HG03571 (cell line): ENCODE data around the gene C10orf90.

Source experiments
- ATAC-seq: cut with Tn5 transposase; IDR thresholded peaks from one replicate; pipeline ENCODE4 v1.9.1; 2021; ENCODE audit not compliant: unreplicated experiment

Gene C10orf90

DNA sequence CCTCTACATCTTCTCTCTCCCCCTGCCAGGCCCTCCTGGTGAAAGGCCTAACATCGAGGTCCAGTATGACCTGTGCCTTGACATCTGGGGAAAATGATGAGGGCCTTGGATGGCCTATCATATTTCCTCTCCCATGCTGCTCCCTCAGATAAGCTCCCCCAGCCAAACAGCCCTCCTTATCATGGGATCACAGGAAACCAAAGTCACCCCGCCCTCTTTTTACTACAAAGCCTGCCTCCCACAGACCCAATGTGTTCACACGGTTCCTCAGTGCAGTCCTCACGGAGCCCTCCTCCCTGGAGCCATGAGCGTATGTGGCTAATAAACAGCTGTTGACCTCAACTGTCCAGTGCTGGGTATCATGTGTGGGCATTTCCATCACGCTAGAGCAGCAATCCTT, 32.0 kb downstream of the C10orf90 start:
- no peak for ATAC-seq

DNA sequence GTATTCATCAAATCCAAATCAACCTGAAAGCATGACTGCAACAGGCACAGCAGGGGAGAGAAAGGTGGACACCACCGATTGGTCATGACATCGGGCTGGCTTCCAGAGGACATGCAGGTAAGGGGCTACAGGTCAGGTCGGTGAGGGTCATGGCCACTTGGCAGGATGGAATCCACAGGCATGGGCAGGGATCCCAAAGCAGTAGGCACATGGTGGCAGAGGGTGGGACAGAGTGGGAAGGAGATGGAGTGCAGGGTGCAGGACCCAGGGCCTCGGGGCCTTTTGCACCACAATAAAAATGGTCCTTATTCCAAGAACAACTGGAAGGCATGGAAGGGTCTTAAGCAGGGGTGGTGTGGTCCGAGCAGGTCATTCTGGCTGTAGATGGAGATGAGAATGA, 33.0 kb downstream of the C10orf90 start:
- ATAC-seq = no peak

DNA sequence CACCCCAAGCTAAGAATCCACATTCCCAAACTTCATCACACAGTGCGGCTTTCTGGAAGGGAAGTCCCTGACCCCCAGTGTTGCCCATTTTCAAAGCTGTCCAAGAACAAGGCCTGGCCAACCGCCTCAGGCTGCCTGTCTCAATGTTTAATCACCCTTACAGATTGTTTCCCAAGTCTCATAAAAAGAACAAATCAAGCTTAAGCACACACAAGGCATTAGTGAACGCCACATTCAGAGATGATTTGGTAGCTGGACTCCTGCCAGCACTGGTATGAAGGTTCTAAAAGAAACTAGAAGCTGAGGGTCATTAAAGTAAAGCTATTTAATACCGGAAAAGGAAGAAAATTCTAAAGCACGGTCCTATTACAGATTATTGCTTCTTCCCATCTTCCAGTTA, 35.6 kb downstream of the C10orf90 start:
- ATAC-seq = no peak

DNA sequence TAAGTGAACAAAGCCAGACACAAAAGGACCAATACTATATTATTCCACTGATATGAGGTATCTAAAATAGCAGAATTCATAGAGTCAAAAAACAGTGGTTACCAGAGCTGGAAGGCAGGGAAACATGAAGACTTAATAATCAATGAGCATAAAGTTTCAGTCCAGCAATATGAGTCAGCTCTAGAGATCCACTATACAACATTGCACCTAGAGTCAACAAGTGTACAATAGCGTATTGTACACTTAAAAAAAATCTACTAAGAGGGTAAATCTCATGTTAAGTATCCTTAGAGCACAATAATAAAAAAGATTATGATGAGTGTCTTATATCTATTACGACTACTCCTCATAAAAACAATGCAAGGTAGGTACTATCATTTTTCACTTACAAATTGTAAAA, 36.1 kb downstream of the C10orf90 start:
- no peak for ATAC-seq

DNA sequence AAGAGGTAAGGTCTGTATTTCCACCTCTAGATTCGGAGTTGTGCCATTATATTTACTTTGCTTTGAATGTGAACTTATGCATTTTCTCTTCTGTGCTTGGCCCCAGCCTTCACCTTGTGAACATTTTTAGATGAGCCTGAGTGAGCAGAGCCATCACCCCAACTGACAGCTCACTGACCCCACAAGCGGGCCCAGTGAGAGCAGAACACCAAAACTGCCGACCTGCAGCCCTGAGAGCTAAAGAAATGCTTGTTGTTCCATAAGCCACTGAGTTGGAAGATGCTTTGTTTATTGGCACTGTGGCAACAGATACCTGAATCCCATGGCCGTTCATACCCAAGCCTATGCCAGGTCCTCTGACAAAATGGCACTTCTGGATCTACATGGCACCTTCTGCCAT, 37.8 kb downstream of the C10orf90 start:
- no peak for ATAC-seq

DNA sequence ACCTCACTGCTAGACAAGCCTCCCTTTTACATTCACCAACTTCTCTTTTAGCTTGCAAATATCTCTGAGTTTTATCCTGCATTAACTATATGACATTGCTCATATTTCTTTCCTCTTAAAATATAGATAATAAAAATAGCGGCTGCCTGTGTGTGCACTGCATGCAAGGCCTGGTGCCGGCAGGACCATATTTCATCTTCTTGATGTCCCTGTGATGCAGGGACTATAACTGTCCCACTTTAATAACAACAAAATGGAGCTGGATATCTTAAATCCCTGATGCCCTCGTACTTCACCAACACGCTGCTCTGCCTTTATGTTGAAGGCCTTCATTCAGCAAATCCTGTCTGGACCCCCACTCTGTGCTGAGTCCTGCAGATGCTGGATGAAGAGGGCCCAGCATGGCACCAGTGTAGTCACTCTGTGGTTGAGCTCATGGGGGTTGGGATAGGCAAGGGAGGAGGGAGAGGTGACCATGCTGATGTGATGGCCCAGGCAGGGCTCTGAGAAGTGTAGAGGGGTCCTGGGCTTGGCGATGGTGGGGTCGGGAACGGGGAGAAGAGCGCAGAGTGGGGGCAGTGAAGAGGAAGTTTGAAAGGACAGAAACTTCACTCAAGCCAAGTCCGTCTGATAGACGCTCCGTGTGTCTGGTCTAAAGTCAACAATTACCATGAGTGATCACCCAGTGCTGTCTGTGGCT, 40.4 kb downstream of the C10orf90 start:
- no peak for ATAC-seq

DNA sequence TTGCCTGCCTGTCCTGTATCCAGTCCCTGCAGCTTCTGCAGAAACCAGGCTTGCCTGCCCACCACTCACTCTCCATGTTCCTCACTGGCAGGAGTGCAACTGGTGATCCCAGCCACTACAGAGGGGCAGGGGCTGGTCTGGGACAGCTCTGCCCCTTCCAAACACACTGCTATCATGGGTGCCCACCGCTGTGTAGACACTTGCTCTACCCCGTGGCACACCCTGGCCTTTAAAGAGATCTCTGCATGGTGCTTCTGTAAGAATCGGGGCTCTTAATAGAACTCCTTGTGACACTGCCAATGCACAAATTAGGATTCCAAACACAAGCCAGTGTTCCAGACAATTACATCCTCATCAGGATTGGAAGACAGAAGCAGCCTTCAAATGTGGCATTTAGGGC, 41.7 kb downstream of the C10orf90 start:
- no peak for ATAC-seq

DNA sequence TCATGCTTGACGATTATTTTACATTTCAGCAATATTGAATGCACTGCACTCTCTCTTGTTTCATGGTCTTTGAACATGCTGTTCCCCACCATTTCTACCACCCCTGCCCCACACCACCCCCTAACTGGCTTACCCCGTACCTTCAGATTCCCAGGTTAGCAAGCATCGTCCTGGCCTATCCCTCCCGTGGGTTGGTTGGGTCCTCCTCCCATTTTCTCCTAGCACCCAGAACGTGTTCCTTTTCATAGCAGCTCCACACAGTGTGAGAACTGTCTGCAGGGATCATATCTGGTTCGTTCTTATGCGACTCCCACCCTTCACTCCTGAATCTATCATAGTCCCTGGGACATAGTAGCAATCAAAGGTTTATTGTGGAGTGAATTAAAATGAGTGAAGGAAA, 48.6 kb downstream of the C10orf90 start:
- ATAC-seq = no peak

DNA sequence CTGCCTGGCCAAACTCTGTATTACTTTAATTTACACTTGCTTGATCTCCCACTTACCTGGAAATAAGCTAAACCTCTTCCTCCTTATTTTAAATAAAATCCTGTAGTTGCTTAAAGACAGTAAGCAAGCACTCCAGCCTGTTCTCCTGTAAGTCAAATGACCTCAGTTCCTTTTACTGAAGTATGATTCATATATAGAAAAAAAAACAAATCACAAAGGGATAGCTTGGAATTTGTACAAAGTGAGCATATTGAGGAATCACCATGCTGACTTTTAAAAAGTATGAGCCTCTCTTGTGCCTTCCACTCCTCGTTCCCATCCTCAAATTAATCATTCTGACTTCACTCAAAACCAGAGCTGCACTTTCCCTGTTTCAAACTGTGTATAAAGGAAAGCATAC, 52.0 kb downstream of the C10orf90 start:
- ATAC-seq = no peak

DNA sequence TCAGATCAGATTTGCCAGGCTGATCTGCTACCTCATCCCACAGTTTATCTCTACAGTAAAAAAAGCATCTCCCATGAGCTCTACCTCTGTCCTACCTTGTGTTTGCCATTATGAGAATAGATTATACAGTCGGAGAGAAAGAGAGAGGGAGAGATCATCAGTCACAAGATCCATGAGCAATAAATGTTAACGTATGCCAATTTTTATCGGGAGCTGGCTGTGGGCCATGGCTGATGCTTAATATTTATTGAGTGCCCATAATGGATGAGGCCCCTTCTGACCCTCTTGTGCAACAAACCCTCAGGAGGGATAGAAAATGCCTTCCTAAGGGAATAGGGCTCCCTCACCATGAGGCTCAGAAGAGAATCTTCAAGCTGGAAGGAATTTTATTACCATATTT, 52.8 kb downstream of the C10orf90 start:
- no peak for ATAC-seq

DNA sequence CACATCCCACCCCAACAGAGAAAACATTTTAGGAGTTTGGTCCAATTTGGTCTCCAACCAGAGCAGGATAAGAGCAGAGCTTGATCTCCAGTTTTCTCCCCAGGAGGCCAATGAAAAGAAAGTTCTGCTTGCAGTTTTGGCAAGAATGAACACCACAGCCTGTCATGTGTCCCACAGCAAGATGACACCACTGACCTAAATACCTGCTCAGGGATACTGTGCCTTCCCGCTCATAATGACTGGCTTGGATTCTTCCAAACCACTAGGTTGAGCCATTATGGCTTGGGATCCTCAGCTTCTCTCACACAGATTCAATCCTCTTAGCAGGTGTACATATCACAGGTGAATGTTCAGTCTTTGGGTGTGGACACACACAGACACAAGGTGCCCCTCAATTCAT, 53.3 kb downstream of the C10orf90 start:
- no peak for ATAC-seq

DNA sequence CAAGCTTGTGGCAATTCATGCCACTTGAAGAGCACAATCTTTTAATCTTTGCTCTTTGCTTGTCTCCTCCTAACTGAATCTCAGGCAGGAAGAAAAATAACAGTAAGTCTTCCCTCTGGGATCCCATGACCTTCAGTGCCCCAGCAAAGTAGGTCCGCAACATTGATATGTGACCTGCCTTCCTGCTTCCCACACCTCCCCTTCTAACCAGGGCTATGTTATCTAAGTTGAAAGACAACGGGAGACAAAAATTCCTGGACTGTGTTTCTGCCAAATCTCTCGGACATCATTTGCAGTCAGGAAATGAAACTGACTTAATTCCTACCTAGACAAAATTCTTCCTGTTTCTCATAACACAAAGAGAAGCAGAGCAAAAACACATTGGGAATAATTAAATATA, 53.8 kb downstream of the C10orf90 start:
- ATAC-seq = no peak

DNA sequence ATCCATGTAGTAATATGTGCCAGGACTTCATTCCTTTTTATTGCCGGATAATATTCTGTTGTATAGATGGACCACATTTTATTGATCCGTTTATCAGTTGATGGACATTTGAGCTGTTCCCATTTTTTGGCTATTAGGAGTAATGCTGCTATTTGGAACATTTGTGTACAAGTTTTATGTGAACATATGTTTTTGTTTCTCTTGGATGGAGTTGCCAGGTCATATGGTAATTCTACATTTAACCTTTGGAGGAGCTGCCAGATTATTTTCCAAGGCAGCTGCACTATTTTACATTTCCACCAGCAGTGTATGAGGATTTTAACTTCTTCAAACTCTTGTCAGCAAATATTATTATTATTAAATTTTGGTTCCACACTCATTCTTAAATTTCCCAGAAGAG, 59.2 kb downstream of the C10orf90 start:
- no peak for ATAC-seq

DNA sequence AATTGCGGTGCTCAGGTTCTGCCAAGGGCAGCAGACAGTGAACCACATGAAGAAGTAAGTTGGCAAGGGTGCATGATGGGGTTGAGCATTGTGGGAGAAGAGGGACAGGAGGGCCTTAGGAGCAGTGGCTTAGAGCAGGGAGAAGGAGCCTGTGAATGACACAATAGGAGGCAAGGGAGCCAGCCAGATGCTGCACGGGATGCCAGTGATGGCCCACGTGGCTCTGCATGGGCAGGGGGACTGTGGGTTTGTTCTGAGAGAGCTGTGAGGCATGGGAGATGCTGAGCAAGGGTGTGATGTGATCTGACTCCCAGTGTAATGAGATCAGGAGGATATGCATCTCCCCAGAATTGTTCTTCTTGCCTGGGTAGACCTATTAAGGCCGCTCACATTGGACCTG, 60.9 kb downstream of the C10orf90 start:
- ATAC-seq = no peak

DNA sequence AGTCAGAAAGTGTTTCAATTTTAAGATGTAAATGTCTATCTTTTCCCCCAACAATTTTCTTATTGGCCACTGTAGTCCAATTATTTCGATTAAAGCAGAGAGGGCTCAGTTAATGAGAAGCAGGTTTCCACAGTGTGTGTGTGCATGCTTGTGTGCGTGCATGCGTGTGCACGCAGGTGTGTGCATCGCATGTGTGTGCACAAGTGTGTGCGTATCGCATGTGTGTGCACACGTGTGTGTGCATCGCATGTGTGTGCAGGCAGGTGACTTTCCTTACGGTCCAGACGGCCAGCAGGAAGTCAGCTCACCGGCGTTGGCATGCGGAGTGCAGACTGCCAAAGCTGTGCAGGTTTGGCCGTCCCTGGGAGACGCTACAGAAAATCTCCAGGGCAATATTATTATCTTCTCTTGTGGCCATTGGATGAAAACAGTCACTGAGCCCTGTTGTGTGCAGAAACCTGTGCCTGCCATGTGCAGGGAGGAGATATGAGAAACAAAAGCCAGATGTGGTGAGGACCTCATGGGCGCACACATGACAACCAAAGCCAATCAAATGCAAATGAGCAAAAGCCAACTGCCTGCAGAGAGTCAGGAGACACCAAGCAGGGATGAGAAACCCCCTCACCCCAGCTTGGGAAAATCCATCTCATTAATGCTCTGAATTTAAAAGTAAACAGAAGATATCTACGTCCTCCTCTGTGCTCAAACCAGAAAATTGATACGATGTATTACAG, 70.4 kb downstream of the C10orf90 start:
- ATAC-seq = no peak

DNA sequence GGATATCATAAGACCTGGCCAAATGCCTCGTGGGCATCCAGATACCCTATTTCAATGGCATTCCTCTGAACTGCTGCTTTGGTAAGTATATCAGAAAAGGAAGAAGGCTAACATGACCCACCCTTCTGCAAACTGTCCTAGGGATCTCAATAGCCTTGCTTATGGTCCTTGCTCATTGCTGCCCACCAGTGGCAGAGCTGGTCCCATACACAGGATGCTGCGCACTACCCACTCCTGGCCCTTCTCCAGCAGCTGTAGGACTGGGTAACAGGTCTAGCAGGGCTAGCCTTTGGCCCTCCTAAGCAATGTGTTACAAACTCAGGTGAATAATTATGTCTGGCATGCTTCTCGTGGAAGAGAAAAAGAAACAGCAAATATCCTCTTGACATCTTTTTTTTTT, 72.5 kb downstream of the C10orf90 start:
- no peak for ATAC-seq

DNA sequence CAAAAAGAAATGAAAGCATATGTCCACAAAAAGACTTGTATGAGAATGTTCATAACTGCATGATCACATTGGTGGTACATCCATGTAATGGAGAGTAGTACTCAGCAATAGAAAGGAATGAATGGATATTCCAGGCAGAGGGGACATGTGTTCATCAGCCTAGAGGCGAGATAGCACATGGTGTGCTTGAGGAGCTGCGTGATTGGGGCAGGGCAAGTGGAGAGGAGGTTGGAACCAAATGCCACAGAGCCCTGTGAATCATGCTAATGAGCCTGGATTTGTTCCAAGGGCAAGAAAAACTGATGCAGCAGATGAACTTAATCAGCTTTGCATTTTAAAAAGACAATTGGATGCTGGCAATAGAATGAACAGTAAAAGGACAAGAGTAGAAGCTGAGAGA, 73.3 kb downstream of the C10orf90 start:
- no peak for ATAC-seq

DNA sequence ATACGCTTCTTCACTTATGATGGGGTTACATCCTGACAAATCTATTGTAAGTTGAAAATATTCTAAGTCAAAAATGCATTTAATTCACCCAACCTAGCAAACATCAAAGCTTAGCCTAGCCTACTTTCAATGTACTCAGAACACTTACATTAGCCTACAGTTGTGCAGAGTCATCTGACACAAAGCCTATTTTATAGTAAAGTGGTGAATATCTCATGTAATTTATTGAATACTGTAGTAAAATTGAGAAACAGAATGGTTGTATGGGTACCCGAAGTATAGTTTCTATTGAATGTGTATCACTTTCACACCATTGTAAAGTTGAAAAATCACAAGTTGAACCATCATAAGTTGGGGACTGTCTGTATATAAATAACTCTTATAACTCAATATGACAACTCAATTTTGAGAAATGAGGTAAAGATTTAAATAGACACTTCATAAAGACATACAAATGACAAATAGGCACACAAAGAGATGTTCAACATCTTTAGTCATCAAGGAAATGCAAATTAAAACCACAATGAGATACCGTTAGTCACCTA, 73.9 kb downstream of the C10orf90 start:
- ATAC-seq = no peak

DNA sequence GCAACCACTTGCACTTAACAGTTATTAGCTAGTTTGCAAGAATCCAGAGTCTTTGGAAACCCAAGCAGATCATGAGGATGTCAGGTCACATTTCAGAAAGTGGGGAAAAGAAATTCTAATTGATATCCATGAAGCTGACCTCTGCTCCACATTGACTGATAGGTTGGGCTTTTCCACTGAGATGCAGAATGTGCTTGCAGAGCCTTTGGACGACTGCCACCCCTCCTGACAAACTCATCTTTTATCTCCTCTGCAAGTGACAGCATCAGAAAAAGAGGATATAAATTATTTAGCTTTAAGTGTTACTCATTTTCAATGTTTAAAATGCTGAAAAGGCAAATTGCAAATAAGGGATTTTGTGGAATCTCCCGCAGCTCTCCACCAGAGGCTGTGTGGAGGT, 75.3 kb downstream of the C10orf90 start:
- ATAC-seq = no peak

DNA sequence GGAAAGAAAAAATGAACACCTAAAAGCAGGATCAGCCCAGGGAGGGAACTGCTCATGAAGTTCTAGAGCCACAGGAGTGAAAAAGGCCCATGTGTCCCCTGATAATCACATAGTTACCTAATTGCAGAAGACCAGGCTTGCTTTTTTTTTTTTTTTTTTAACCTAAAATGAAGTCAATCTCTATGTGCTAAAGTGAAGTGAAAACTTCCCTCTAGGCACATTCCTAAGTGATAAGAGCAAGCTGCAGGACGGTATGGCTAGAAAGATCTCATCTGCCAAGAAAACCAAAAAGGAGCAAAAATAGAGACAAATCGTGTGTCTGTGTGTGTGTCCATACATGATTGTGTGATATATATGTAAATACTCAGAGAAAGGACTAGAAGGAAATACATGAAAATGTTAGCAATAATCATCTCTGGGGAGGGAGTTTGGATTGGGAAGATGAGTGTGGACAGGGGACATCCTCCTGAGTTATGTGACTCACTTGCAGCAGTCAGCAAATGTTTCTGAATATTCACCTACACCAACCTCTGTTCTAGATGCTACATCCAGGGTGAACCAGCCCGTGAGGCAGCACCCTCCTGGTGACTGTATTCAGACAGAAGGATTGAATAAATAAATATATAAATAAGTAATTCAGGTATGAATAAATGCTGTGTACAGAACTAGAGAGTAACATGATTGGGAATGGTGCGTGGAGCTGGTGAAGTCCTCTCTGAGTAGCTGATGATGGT, 76.4 kb downstream of the C10orf90 start:
- no peak for ATAC-seq

DNA sequence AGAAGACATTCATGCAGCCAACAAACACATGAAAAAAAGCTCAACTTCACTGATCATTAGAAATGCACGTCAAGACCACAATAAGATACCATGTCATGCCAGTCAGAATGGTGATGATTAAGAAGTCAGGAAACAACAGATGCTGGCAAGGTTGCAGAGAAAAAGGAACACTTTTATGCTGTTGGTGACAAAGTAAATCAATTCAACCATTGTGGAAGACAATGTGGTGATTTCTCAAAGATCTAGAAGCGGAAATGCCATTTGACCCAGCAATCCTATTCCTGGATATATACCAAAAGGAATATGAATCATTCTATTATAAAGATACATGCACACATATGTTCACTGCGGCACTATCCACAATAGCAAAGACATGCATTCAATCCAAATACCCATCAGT, 77.6 kb downstream of the C10orf90 start:
- no peak for ATAC-seq

DNA sequence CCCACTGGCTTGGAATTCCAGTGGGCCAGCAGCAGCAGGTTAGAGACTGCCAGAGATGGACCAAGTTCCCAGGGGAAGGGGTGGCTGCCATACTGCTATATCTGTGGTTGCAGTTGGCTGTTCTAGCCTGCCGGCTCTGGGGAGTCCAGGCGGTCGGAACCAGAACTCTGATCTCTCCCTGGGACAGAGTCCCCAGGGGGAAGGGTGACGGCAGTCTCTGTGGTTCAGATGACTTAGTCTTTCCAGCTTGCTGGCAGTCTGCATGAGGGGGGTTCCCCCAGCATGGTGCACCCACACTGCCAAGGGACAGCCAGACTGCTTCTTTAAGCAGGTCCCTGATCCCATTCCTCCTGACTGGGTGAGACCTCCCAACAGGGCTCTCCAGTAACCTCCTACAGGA, 82.5 kb downstream of the C10orf90 start:
- no peak for ATAC-seq
